ENCODE data around the gene NKRF.

DNA sequence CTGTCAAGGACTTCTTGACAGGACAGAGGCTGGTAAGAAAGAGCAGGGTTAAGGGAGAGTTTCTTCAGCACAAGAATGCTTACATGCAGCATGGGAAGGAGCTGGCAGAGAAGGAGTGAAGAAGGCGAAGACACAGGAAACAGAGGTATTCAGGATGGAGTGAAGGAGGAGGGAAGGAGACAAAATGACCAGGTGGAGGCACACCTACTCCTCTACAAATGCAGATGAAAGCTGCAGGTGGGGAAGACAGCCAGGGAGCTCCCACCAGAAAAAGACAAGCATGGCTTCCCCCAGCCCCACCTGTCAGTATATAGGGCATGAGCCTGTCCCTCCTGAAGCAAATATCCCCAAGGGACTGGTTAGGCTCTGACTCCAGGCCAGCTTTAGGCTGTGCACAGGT, 29.6 kb upstream of the NKRF start:
- TF ChIP-seq, protein P1, sequence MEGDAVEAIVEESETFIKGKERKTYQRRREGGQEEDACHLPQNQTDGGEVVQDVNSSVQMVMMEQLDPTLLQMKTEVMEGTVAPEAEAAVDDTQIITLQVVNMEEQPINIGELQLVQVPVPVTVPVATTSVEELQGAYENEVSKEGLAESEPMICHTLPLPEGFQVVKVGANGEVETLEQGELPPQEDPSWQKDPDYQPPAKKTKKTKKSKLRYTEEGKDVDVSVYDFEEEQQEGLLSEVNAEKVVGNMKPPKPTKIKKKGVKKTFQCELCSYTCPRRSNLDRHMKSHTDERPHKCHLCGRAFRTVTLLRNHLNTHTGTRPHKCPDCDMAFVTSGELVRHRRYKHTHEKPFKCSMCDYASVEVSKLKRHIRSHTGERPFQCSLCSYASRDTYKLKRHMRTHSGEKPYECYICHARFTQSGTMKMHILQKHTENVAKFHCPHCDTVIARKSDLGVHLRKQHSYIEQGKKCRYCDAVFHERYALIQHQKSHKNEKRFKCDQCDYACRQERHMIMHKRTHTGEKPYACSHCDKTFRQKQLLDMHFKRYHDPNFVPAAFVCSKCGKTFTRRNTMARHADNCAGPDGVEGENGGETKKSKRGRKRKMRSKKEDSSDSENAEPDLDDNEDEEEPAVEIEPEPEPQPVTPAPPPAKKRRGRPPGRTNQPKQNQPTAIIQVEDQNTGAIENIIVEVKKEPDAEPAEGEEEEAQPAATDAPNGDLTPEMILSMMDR (conservative IDR thresholded peaks at IDR 0.05; ENCODE audit: low read length) = no peak
- TF ChIP-seq EZH2phosphoT487 (IDR thresholded peaks at IDR 0.05; ENCODE audit: borderline replicate concordance, low read depth, low read length) = no peak

Measured in OCI-LY7 (cell line).